Uterus (tissue), 4 donors: Measurements from ENCODE around the gene KRT31. TPM values are rescaled to one million over a fixed set of nuclear protein-coding genes. Genes with fewer than 3 reads are reported as not detected.
"Not testable (repeated sequence)": the region's sequence is repeated elsewhere in the genome, so short reads cannot be mapped to it uniquely, and the experiment has no call there.

Experiments
- DNase-seq, 2 donors: peaks; one replicate each; pipeline ENCODE4 v3.0.0-alpha.2; 2019 to 2020
- H3K27ac ChIP-seq, 2 donors: fragments of 200-600 bp; sonication (generic); 1 replicate in 1 of 2; 2 replicates in 1 of 2; pipeline ENCODE4 v1.5.1; 2016 to 2018
- H3K27me3 ChIP-seq, 2 donors: fragments of 200-600 bp; sonication (generic); one replicate each; pipeline ENCODE4 v1.5.1; 2018 to 2019; ENCODE audit warnings: control low read depth in 1 of 2
- H3K36me3 ChIP-seq, 2 donors: fragments of 200-600 bp; sonication (generic); one replicate each; pipeline ENCODE4 v1.5.1; 2019; ENCODE audit warnings: control low read depth in 1 of 2
- H3K4me1 ChIP-seq, 2 donors: fragments of 200-600 bp; sonication (generic); one replicate each; pipeline ENCODE4 v1.5.1; 2018 to 2019; ENCODE audit warnings: control low read depth in 1 of 2
- H3K4me3 ChIP-seq, 2 donors: fragments of 200-600 bp; sonication (generic); 1 replicate in 1 of 2; 2 replicates in 1 of 2; pipeline ENCODE4 v1.5.1; 2018 to 2019; ENCODE audit warnings: mild to moderate bottlenecking in 1 of 2
- H3K9me3 ChIP-seq, 2 donors: fragments of 200-600 bp; sonication (generic); one replicate each; pipeline ENCODE4 v1.5.1; 2019; ENCODE audit warnings: control low read depth in 1 of 2
- POLR2A ChIP-seq, 2 donors: fragments of 450-650 bp; IDR thresholded peaks; one replicate each; pipeline ENCODE4 v1.6.1; 2016; ENCODE audit warnings: antibody characterized with exemption in 2 of 2, mild to moderate bottlenecking in 1 of 2, moderate library complexity in 1 of 2
- intact Hi-C: fragments of 100-400 bp; cut with DNase I; formaldehyde crosslinking; loops from one replicate; pipeline ENCODE4 v1.15.1; 2023; ENCODE audit warnings: low total_unique reads
- total RNA-seq, 4 donors: library from RNA; depleted of rRNA in 3 of 4; stranded (reverse); fragments of >200 nt in 3 of 4; gene quantifications; one replicate each; pipeline versions ENCODE4 v1.1.0 to v1.2.4, GENCODE V29; 2014 to 2023
- TF ChIP-seq, protein P1 (sequence below), 4 experiments: fragments of 200-600 bp in 2 of 4; fragments of 450-650 bp in 2 of 4; sonication (generic) in 2 of 4; IDR thresholded peaks; one replicate each; pipeline ENCODE4 v1.5.1; 2016 to 2019; ENCODE audit warnings: antibody characterized with exemption in 4 of 4, mild to moderate bottlenecking in 2 of 4, moderate library complexity in 1 of 4
- donor health status: DM: yes; HTN: yes; CAD: no.

The KRT31 gene
- total RNA-seq, 4 donors from 2014 or later = not detected

DNA sequence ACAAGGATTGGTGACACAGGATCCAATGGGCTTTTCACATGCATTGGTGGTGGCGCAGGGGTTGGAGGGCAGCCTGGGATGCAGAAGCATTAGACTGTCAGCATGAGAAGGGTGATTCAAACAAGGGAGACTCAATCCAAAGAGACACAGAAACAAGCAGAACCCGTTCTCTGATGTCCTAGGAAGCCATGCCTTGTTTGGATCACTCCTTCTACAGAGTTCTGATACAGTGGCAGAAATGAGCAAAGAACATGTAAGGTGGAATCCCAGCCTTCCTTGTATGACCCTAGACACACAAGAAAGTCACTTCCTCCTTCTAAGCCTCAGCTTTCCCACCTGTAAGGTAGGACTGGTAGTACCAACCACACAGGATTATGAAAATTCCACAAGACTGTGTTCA, 33.5 kb downstream of the KRT31 start:
- Histone ChIP-seq H3K36me3 (no peaks in the 10 kb centered on the region), H3K27ac (no peak overlapping the region), H3K27me3 (no peaks in the 10 kb centered on the region), H3K4me1 (no peaks in the 10 kb centered on the region), H3K9me3 (no peaks in the 10 kb centered on the region), H3K4me3 (no peak overlapping the region)
- intact Hi-C loops = no loop called here
- TF ChIP-seq, protein P1, sequence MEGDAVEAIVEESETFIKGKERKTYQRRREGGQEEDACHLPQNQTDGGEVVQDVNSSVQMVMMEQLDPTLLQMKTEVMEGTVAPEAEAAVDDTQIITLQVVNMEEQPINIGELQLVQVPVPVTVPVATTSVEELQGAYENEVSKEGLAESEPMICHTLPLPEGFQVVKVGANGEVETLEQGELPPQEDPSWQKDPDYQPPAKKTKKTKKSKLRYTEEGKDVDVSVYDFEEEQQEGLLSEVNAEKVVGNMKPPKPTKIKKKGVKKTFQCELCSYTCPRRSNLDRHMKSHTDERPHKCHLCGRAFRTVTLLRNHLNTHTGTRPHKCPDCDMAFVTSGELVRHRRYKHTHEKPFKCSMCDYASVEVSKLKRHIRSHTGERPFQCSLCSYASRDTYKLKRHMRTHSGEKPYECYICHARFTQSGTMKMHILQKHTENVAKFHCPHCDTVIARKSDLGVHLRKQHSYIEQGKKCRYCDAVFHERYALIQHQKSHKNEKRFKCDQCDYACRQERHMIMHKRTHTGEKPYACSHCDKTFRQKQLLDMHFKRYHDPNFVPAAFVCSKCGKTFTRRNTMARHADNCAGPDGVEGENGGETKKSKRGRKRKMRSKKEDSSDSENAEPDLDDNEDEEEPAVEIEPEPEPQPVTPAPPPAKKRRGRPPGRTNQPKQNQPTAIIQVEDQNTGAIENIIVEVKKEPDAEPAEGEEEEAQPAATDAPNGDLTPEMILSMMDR (IDR thresholded peaks at IDR 0.05) = no peak
- TF ChIP-seq POLR2A (IDR thresholded peaks at IDR 0.05) = no peak
- no peak for DNase-seq

DNA sequence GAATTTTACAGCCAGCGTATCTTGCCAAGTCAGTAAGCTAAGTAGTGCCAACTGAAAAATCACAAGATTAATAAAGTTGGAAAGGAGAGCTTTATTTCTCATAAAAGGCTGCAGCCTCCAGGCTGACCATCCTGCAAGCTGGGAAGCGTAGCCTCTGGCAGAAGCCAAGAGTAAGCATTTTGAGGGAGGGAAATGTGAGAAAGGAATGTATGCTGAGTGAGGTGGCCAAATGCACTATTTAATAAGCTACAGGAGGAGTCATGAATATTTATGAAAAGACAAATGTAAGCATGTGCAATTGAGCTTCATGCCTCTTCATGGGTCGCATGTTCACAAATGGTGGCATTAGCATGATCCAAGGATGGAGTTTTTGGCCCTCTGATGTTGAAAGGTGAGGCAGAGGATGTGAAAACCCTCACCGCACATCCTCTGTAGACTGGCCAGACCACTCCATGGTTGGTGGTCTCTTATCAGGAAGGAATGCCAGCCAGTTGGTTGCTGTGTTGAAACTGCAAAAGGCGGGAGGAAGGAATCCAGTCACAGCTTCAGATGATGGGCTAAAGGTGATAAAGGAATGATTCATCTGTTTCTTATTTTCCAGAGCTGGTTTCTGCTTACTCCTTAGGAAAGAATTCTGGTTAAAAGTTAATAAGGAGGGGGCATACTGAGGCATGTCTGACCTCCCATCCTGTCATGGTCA, 37.0 kb downstream of the KRT31 start:
- no peak for DNase-seq
- H3K27ac ChIP-seq = no peak overlapping the region

DNA sequence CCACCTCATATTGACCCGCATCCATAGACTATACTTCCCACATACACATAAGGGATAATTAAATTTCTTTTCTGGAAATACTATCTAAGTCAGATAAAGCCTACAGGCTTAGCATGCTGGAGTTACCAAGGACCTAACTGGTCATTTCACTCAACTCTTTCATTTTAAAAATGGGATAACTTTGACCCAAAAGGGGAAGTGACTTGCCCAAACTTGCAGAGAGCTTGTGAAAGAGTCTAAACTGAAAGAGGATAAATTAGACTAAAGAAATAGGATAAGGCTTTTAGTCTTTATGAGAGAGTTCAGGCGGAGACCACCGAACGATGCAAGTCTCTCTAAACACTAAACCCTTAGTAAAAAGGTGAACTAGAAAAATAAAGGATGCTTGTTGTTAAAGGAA, 42.9 kb downstream of the KRT31 start:
- H3K36me3 ChIP-seq = no peaks in the 10 kb centered on the region
- no peak overlapping the region for H3K27ac ChIP-seq
- no peak overlapping the region for H3K4me3 ChIP-seq
- no peak for DNase-seq
- no peaks in the 10 kb centered on the region for H3K4me1 ChIP-seq
- TF ChIP-seq, protein P1 (IDR thresholded peaks at IDR 0.05) = no peak
- no peak for TF ChIP-seq POLR2A (IDR thresholded peaks at IDR 0.05)
- H3K9me3 ChIP-seq = no peaks in the 10 kb centered on the region
- no peaks in the 10 kb centered on the region for H3K27me3 ChIP-seq
- intact Hi-C loops = no loop called here

More for the DNA sequence above, 37.0 kb downstream of the KRT31 start:
- Histone ChIP-seq H3K4me3 (no peak overlapping the region), H3K9me3 (no peaks in the 10 kb centered on the region), H3K27me3 (no peaks in the 10 kb centered on the region), H3K36me3 (no peaks in the 10 kb centered on the region), H3K4me1 (no peaks in the 10 kb centered on the region)
- intact Hi-C loops = no loop called here
- TF ChIP-seq POLR2A (IDR thresholded peaks at IDR 0.05) = no peak
- TF ChIP-seq, protein P1 (IDR thresholded peaks at IDR 0.05) = no peak

DNA sequence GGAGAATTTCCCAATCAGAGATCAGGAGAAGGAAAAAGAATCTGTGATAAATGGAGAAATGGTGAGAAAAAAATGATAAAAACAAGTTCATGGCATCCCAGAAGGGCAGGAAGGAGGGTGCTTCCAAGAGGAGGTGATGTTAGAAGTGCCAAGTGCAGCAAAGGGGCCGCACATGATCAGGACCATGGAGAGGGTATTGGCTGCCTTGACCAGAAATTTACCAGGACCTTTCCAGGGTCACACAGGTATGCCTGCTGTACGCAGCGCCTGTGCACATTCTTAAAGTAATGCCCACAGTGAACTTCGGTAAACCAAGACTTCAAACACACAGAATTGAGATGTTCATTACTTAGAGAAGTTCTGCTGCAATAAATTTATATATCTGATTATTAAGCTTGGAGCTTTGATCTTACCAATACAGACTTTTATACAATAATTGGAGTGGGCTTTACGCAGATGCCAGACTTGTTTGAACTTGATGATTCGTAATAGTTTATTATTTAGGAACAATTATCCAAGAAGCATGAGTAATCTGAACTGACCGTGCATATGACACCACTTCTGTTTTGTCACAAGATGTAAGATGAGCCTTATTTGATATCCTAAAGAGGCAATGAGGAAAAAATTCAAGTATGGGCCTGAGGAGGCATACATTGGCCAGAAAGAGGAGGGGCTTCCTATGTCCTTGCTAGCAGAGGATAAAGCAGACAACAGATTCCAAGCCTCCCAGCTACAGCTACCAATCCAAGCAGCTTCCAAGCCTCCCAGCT, 44.6 kb downstream of the KRT31 start:
- Histone ChIP-seq H3K9me3 (no peaks in the 10 kb centered on the region), H3K4me1 (no peaks in the 10 kb centered on the region), H3K4me3 (no peak overlapping the region), H3K27ac (no peak overlapping the region), H3K27me3 (no peaks in the 10 kb centered on the region), H3K36me3 (no peaks in the 10 kb centered on the region)
- intact Hi-C loops = no loop called here
- TF ChIP-seq, protein P1 (IDR thresholded peaks at IDR 0.05) = no peak
- no peak for TF ChIP-seq POLR2A (IDR thresholded peaks at IDR 0.05)
- no peak for DNase-seq

DNA sequence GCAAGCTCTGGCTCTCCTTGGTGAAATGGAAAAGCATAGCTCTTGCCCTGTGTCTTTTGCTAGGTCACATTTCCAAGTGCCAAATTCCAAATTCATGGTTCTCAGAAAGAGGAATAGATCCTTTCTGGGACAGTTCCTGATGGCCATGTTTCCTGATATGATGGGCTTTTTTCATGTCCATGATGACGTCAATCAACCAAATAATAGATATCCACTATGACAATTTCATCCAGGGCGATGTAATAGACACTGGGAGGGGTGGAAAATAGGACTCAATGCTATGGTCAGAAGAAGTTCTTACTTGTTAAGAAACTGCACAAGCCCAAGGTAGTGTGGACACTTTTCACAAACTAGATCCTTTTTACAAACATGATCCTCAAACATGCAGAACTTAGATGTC, 46.2 kb downstream of the KRT31 start:
- intact Hi-C loops = no loop called here
- no peak overlapping the region for H3K27ac ChIP-seq

DNA sequence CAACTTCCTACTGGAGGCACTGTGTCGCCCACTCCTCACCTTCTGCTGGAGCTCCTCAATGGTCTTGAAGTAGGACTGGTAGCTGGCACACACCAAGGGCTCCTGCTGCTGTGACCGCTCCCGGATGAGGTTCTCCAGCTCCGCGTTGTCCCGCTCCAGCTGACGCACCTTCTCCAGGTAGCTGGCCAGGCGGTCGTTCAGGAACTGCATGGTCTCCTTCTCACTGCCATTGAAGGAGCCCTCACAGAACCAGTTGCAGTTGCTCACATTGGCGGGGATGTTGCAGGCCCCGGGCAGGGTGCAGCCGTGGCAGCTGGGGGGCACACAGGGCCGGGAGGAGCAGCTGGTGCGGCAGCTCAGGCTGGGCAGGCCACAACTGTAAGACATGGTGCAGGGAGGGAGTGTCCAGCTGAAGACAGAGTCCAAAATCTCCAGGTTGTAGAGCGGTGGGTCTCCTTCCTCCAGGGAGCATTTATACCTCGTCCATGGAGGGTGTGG, 47.0 kb downstream of the KRT31 start, which contains the start of gene KRT33A:
KRT33A (minus strand) TSS at position 448 of the 498 bp plus-strand sequence; CDS start at position 387, 61 bp downstream.
- H3K27ac ChIP-seq, H3K4me3 ChIP-seq, H3K27me3 ChIP-seq, H3K9me3 ChIP-seq, H3K36me3 ChIP-seq, intact Hi-C loops, DNase-seq, H3K4me1 ChIP-seq: not testable (repeated sequence)

More for the DNA sequence above, 46.2 kb downstream of the KRT31 start:
- Histone ChIP-seq H3K9me3 (no peaks in the 10 kb centered on the region), H3K27me3 (no peaks in the 10 kb centered on the region), H3K36me3 (no peaks in the 10 kb centered on the region), H3K4me3 (no peak overlapping the region), H3K4me1 (no peaks in the 10 kb centered on the region)
- no peak for DNase-seq
- TF ChIP-seq, protein P1 (IDR thresholded peaks at IDR 0.05) = no peak
- TF ChIP-seq POLR2A (IDR thresholded peaks at IDR 0.05) = no peak
